MCF 10A (cell line): ENCODE results near the gene AMH. TPM values are rescaled to one million over a fixed set of nuclear protein-coding genes. Genes with fewer than 3 reads are reported as not detected.

Experiments used
- BruUV-seq: library from RNA; stranded (reverse); fragments of 400-500 nt; replicated peaks from 2 replicates; lab custom pipeline; 2021; lab: Mats Ljungman, UMichigan
- CTCF ChIA-PET: fragments of 300-600 bp; sonication (Branson Sonifier 250); formaldehyde crosslinking; extraction: SDS; loops from one replicate; lab custom pipeline; 2021; ENCODE audit warnings: antibody characterized with exemption, inconsistent platforms; lab: Yijun Ruan, JAX
- POLR2A ChIA-PET: fragments of 300-600, 350-650 bp; sonication (Branson Sonifier 250); formaldehyde crosslinking; extraction: SDS; loops from one replicate; lab custom pipeline; 2020; ENCODE audit warnings: antibody characterized with exemption, inconsistent platforms; lab: Yijun Ruan, JAX
- DNase-seq: peaks from one replicate; pipeline ENCODE4 v3.0.0-alpha.2; 2018; ENCODE audit not compliant: unreplicated experiment
- H3K27ac Mint-ChIP-seq: one replicate; pipeline ENCODE4 v1.8.0; 2022; ENCODE audit warnings: mild to moderate bottlenecking, low read depth, mixed read lengths; ENCODE audit not compliant: unreplicated experiment
- H3K27me3 Mint-ChIP-seq: one replicate; pipeline ENCODE4 v1.8.0; 2022; ENCODE audit warnings: mixed read lengths; ENCODE audit not compliant: insufficient read depth, unreplicated experiment
- H3K36me3 Mint-ChIP-seq: one replicate; pipeline ENCODE4 v1.8.0; 2022; ENCODE audit warnings: mild to moderate bottlenecking, moderate library complexity, mixed read lengths; ENCODE audit not compliant: insufficient read depth, unreplicated experiment
- H3K4me1 Mint-ChIP-seq: one replicate; pipeline ENCODE4 v1.8.0; 2022; ENCODE audit warnings: mixed read lengths; ENCODE audit not compliant: insufficient read depth, unreplicated experiment
- H3K4me3 Mint-ChIP-seq: one replicate; pipeline ENCODE4 v1.8.0; 2022; ENCODE audit warnings: mild to moderate bottlenecking, moderate library complexity, mixed read lengths; ENCODE audit not compliant: unreplicated experiment
- H3K9me3 Mint-ChIP-seq: one replicate; pipeline ENCODE4 v1.8.0; 2022; ENCODE audit warnings: mixed read lengths; ENCODE audit not compliant: unreplicated experiment
- intact Hi-C: fragments of 100-400 bp; cut with micrococcal nuclease; formaldehyde crosslinking; loops from 2 replicates; pipeline ENCODE4 v1.14.1; 2022
- total RNA-seq: library from RNA; stranded (reverse); gene quantifications from 2 replicates; pipeline ENCODE4 v1.2.3, GENCODE V29; 2022
- TF ChIP-seq, protein P1 (sequence below): fragments of 200-600 bp; IDR thresholded peaks from one replicate; pipeline ENCODE4 v1.8.0; 2022; ENCODE audit warnings: antibody characterized with exemption, mild to moderate bottlenecking; ENCODE audit not compliant: unreplicated experiment

Gene AMH
- total RNA-seq, 1 experiment from 2014 or later: 11.9 TPM

- CTCF ChIA-PET: interaction anchor here (0.6 to 3.2 kb wide), 7 partner anchors 20 to 152 kb away, joined by 3 to 20 read pairs (median 3); no protein-coding TSS in a partner anchor
- intact Hi-C loops: loop anchor here (5.0 kb wide), 2 partner anchors 77 to 372 kb away; no protein-coding TSS in a partner anchor
- no peaks in the 10 kb centered on the region for H3K27me3 Mint-ChIP-seq
- H3K27ac Mint-ChIP-seq: peak overlapping the region; percentile 67
- H3K9me3 Mint-ChIP-seq: no peaks in the 10 kb centered on the region
- BruUV-seq: no TSS peak
- H3K4me1 Mint-ChIP-seq: peaks cover 23% of the 10 kb centered on the region
- H3K4me3 Mint-ChIP-seq: peak overlapping the region; percentile 86
- TF ChIP-seq, protein P1, sequence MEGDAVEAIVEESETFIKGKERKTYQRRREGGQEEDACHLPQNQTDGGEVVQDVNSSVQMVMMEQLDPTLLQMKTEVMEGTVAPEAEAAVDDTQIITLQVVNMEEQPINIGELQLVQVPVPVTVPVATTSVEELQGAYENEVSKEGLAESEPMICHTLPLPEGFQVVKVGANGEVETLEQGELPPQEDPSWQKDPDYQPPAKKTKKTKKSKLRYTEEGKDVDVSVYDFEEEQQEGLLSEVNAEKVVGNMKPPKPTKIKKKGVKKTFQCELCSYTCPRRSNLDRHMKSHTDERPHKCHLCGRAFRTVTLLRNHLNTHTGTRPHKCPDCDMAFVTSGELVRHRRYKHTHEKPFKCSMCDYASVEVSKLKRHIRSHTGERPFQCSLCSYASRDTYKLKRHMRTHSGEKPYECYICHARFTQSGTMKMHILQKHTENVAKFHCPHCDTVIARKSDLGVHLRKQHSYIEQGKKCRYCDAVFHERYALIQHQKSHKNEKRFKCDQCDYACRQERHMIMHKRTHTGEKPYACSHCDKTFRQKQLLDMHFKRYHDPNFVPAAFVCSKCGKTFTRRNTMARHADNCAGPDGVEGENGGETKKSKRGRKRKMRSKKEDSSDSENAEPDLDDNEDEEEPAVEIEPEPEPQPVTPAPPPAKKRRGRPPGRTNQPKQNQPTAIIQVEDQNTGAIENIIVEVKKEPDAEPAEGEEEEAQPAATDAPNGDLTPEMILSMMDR: no peak
- no peak for DNase-seq
- H3K36me3 Mint-ChIP-seq: peaks cover 48% of the 10 kb centered on the region
- POLR2A ChIA-PET: interaction anchor here (0.7 to 4.1 kb wide), 20 partner anchors 9 to 388 kb away, joined by 3 to 79 read pairs (median 4); partner anchors contain the start of genes ABHD17A, AMH, AP3D1 and LMNB2
Measured at GRCh38 chr19:2239771-2240770, 9.1 kb upstream of the AMH start.

DNA sequence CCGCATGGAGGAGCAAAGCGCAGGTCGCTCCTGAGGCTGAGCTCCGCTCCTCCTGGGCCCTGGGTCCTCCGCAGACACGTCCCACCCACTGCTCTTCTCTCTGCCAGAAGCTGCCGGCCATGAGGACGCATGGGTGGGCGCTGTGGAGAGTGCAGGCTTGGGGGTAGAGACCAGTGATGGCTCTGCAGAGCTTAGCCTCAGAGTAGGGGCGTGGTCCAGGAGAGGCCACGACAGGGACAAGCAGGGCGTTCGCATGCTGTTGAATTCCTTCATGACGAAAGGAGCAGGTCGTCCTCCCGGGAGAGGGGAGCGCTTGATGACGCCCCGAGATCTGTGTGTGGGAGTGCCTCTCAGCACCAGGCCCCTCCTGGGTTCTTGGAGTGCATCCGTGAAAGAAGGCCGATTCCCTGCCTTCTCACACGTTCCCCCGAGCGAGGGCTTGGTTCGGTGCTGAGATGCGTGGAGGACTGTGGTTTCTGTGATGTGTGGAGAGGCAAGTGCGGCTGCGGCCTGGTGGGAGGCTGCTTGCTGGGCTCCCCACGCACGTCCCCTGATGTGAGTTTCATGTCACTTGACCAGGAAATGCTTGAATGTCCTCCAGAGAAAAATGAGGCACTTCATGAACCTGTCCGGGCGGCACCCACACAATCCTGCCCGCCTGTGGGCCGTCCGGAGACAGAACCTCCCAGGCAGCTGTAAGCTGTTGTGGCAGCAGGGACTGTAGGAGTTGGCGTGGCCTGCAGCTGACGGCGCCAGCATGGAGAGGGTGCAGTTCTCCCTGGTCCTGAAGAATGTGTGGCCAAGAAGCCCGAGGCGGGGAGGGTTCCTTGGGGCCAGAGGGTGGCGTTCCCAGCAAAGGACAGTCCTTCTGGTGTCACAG is 8.0 kb upstream of the AMH start:
- H3K9me3 Mint-ChIP-seq: no peaks in the 10 kb centered on the region
- peak overlapping the region; percentile 86 for H3K4me3 Mint-ChIP-seq
- POLR2A ChIA-PET: interaction anchor here (1.3 to 4.1 kb wide), 5 partner anchors 8 to 29 kb away, joined by 5 to 79 read pairs (median 16); partner anchors contain the start of gene AMH
- TF ChIP-seq, protein P1: no peak
- BruUV-seq: no TSS peak
- DNase-seq: no peak
- intact Hi-C loops: no loop called here
- peaks cover 28% of the 10 kb centered on the region for H3K4me1 Mint-ChIP-seq
- CTCF ChIA-PET: interaction anchor here (0.8 kb wide), 1 partner anchor 33 kb away, joined by 3 read pairs; no protein-coding TSS in a partner anchor
- peaks cover 58% of the 10 kb centered on the region for H3K36me3 Mint-ChIP-seq
- H3K27ac Mint-ChIP-seq: peak overlapping the region; percentile 67
- H3K27me3 Mint-ChIP-seq: no peaks in the 10 kb centered on the region

DNA sequence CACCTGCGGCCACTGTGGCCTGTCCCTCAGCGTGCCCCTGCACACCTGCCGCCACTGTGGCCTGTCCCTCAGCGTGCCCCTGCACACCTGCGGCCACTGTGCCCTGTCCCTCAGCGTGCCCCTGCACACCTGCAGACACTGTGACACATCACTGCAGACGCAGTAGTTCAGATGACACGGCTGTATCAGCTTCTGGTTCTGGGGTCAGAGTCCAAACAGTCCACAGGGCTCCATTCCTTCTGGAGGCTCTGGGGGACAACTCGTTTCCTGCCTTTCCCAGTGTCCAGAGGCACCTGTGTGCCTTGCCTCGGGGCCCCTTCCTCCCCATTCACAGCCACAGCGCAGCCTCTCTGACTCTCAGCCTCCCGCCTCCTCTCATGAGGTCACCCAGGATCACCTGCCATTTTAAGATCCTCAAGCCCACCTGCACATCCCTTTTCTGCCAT is 7.0 kb upstream of the AMH start:
- BruUV-seq: no TSS peak
- CTCF ChIA-PET: no interaction called here
- DNase-seq: no peak
- H3K36me3 Mint-ChIP-seq: peaks cover 59% of the 10 kb centered on the region
- no peaks in the 10 kb centered on the region for H3K9me3 Mint-ChIP-seq
- intact Hi-C loops: no loop called here
- TF ChIP-seq, protein P1: no peak
- POLR2A ChIA-PET: no interaction called here
- H3K27ac Mint-ChIP-seq: peak overlapping the region; percentile 16
- peaks cover 28% of the 10 kb centered on the region for H3K4me1 Mint-ChIP-seq
- H3K4me3 Mint-ChIP-seq: no peak overlapping the region
- H3K27me3 Mint-ChIP-seq: no peaks in the 10 kb centered on the region
